HG02884 (cell line): Measurements from ENCODE around the gene PCP2.

Source experiments
- ATAC-seq: cut with Tn5 transposase; IDR thresholded peaks from one replicate; pipeline ENCODE4 v1.9.1; 2021; ENCODE audit warnings: mild to moderate bottlenecking, moderate library complexity; ENCODE audit not compliant: unreplicated experiment

Gene PCP2

GRCh38 chr19:7602240-7602934, 31.1 kb downstream of the PCP2 start:
- ATAC-seq: no peak

GRCh38 chr19:7600721-7601120, 32.8 kb downstream of the PCP2 start:
- ATAC-seq: no peak

DNA sequence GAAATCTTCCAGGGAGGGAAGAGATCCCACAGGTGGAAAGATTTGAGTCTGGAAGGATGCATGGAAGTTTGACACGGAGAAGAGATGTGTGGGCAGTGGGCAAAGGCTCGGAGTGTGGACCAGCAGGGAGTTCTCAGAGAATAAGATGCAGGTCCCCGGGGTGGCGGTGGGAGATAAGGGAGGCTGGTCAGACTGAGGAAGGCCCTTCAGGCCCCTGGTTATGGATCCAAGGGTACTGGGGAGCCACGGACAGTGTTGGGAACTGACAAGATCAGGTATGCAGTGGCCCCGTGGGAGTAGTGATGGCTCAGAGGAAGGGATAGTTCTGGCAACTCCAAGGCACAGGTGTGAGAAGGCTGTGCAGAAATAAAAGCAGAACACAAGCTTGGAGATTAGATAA, 35.3 kb downstream of the PCP2 start:
- no peak for ATAC-seq

GRCh38 chr19:7597689-7598088, 35.8 kb downstream of the PCP2 start:
- no peak for ATAC-seq

DNA sequence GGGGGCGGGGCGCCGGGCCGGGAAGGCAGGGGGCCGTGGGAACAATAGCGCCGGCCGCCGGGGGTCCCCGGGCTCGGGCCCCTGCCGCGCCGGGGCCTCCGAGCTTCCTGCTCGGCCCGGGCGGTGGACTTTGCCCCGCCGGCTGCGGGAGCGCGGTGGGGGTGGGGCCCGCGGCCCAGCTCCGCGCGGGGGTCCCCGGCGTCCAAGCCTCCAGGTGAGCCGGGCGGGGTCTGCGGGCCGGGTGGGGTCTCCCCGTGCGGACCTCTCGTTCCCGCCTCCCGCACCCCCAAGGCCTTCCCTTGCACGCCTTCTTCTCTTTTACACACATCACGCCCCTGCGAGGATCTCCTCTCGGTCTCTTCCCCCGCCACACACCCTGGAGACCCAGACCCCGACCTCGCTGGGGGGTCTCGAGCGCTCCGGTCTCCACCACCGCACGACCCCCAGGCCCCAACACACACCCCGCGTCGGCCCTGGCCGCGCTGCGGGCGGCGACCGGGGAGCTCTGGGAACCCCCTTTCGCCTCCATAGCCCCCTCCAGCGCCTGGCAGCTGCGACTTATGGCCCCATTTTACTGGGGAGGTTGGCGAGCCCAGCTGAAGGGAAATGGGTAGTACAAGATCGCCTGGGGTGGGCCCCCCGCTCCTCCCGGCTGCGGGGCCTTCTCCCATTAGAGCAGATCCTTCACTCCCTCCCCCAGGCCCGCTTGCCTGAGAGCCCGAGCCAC, 37.1 kb downstream of the PCP2 start:
- no peak for ATAC-seq

DNA sequence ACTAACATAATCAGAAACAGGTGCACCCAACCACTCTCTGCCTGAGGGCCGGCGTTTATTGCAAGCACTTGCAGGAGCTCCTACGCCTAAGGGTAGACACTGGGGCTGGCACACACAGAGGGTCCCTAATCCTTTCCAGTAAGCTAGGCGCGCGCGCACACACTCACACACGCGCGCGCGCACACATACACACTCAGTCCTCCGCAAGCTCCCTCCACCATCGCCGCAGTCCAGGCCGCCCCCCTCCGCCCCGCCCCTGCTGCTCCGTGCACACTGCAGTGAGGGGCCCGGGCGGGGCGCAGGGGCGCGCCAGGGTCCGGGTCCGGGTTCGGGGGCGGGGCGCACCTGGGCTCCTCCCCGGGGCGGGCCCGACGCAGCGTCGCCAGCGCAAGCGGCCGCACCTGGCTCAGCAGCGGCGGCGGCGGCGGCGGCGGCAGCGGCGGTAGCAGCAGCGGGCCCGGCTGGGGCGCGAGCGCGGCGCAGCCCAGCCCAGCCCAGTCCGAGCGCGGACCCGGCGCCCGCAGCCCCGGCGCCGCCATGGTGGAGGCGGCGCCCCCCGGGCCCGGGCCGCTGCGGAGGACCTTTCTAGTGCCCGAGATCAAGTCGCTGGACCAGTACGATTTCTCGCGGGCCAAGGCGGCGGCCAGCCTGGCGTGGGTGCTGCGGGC, 37.9 kb downstream of the PCP2 start, which contains the start of gene CAMSAP3:
TSS of gene CAMSAP3 (plus strand) at position 398 of the 668 bp plus-strand sequence. CDS start at position 538, 140 bp downstream.
- ATAC-seq: no peak

- ATAC-seq: no peak
Observed at GRCh38 chr19:7590256-7590655, 43.3 kb downstream of the PCP2 start.

- ATAC-seq: no peak
Observed at GRCh38 chr19:7589822-7590221, 43.7 kb downstream of the PCP2 start.

- ATAC-seq: no peak
Observed at GRCh38 chr19:7582446-7582845, 51.1 kb downstream of the PCP2 start.
